HG03045 (cell line): ENCODE results near the gene PACS2.

Experiments used
- ATAC-seq: cut with Tn5 transposase; IDR thresholded peaks from one replicate; pipeline ENCODE4 v1.9.1; 2021; ENCODE audit warnings: mild to moderate bottlenecking, moderate library complexity; ENCODE audit not compliant: unreplicated experiment

The PACS2 gene

DNA sequence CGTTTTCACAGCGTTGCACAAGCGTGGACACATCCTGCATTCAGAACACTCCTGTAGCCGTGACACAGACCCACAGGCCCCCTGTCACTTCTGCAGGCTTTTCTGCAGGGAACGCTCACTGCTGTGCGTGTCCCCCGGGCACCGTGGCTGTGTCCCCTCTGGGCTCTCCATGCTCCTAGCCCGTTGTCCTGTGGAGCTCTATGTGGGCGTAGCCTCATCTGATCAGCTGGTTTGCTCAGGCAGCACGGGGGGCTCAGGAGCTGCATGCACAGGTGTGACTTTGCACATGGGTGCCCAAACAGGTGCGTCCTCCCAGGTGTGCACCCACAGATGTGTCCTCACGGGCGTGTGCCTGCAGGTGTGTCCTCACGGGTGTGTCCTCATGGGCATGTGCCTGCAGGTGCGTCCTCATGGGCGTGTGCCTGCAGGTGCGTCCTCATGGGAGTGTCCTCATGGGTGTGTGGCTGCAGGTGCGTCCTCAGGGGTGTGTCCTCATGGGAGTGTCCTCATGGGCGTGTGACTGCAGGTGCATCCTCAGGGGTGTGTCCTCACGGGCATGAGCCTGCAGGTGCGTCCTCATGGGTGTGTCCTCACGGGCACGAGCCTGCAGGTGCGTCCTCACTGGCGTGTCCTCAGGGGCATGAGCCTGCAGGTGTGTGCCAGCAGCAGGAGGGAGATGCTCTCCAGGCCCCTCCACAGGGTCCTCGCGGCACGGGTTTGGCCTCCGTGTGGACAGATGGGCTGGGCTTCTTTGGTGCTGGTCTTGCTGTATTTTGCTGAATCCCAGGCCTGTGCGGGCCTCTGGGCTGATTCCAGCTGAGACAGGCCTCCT, 122.6 kb downstream of the PACS2 start:
- no peak for ATAC-seq

- ATAC-seq = no peak
These were observed 123.4 kb downstream of the PACS2 start for GRCh38 chr14:105437723-105438500.

DNA sequence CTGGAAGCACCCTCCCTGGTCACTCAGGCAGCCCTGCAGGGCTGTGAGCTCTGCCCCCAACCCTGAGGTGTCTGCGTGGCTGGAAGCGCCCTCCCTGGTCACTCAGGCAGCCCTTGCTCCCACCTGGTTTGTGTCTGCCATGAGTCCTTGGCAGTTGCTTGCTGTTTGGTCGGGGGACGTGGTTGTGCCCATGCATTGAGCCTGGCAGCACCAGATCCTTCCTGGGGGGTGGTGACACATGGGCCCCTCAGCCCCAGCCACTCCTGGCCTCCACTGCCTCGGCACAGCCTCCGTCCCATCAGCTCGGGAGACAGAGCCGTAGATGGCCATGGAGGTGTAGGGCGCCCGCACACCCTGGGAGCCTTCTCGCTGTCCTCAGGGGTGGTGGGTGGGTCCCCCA, 124.6 kb downstream of the PACS2 start:
- ATAC-seq = no peak

- no peak for ATAC-seq
These were observed 125.4 kb downstream of the PACS2 start for GRCh38 chr14:105439710-105440553.

GRCh38 chr14:105440554-105440900, 126.0 kb downstream of the PACS2 start:
- no peak for ATAC-seq

DNA sequence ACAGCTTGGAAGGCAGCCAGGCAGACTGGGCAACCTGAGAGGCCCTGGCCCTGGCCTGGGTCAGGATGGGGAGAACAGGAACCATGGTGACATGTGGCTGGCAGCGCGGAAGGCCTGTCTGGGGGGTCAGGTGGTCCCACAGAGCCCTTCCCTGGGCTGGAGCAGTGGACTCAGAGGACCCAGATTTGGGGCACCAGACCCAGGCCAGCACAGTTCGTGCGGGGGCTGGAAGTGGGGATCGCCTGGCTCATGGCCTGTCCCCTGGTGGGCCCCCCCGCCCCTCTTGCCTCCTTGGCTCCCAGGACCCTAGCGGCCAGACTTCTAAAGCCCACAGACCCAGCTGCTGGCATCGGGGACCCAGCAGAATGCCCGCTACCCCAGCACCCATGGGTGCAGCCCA, 126.4 kb downstream of the PACS2 start:
- ATAC-seq = no peak

GRCh38 chr14:105442125-105442524, 127.6 kb downstream of the PACS2 start:
- ATAC-seq = no peak

GRCh38 chr14:105442834-105443233, 128.3 kb downstream of the PACS2 start:
- ATAC-seq = no peak

- ATAC-seq = no peak
These were observed 130.3 kb downstream of the PACS2 start for GRCh38 chr14:105444859-105445258.

DNA sequence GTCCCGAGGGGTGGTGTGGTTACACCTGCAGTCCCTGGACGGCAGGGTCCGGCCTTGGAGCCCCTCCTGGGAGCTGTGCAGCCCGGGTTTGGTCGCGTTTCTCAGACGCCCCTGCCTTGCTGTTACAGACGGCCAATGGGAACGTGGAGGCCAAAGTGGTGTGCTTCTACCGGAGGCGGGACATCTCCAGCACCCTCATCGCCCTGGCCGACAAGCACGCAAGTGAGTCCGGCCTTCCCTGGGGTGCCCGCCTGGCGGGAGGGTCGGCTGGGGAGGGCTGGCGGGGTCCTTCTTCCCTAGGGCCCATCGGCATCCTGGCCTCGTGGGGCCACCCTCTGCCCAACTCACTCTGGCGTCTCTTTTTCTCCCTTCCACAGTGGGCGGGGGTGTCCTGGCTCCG, 130.7 kb downstream of the PACS2 start:
- ATAC-seq = no peak

DNA sequence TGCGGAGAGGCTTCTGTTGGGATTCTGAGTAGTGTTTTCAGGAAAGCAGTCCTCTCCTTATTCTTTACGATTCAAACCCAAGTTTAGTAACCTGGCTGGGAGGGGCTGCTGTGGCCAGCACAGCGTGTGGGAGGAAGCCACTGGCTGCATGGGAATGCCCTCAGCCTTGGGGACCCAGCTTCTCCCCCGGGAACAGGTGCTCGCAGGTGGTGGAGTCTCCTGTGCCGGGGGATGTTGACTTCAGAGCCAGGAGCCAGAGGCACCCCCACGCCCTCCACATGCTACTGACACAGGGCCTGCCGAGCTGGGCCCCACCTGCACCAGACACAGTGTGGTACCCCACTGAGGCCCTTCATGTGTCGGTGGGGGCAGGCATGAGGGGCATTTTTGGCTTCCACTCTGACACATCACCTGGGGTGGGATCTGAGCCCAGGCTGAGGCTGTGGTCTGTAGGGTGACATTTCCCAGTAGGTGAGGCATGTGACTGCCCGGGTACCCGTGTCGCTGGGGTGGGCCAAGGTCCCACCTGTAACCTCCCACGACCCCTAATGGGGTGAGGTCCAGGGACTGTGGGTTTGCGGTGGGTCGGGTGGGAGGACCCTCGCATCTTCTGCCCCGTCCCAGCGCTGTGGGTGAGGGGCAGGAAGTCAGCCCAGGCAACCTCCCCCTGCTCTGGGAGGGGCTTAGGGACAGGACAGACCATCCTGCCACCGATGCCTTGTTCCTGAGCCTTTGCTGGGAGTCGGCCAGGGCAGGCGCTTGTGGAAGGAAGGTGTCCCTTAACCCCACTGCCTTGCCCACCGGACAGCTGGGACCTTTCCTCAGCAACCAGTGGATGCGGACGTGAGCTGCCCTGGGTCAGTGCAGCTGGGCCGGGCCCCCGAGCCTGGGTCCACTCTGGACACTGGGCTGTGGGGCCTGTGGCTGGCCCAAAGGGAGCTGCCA, 131.6 kb downstream of the PACS2 start:
- no peak for ATAC-seq

- no peak for ATAC-seq
These were observed 132.4 kb downstream of the PACS2 start for GRCh38 chr14:105446971-105447370.
